Activated gamma-delta T cell (primary cell): ENCODE measurements around the gene ITPR1.

Source experiments
- DNase-seq: peaks from one replicate; lab custom pipeline; 2025; lab: John Stamatoyannopoulos, UW

ITPR1 gene

DNA sequence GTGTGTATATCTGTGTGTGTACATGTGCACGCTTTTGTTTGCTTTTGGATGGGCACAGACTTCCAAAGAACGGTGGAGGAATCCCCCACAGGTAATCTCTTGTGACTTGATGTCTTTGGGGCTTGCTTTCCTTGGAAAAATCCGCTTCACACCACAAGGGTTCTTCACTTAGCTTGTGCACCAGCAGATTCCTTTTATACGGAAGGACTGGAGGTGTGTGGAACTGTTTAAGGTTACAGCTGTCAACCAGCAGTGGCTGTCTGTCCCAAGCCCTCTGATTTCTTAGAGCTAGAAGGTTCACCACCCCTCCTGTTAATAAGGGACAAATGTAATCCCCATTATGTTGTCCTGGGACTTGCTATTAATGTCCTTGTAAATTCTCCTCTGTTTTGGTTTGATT, 193.5 kb downstream of the ITPR1 start:
- no peak for DNase-seq

GRCh38 chr3:4687167-4687566, 194.0 kb downstream of the ITPR1 start:
- DNase-seq = no peak

GRCh38 chr3:4687596-4687995, 194.4 kb downstream of the ITPR1 start:
- no peak for DNase-seq

- no peak for DNase-seq
Measured at GRCh38 chr3:4688411-4688810, 195.3 kb downstream of the ITPR1 start.

DNA sequence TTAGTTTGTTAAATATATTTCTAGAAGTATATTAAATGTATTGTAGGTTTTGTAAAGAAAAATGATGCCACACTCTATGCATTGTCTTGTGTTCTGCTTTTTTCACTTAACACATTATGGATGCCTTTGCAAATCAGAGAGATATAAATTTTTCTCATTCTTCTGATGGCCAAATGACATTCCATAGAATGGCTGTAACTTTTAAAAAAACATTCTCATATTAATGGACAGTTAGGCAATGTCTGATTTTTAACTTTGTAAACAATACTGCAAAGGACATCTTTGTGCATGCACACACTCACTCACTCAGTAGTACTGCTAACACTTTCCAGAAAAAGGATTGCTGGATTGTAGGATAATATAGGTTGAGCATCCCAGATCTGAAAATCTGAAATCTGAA, 195.9 kb downstream of the ITPR1 start:
- DNase-seq = no peak

DNA sequence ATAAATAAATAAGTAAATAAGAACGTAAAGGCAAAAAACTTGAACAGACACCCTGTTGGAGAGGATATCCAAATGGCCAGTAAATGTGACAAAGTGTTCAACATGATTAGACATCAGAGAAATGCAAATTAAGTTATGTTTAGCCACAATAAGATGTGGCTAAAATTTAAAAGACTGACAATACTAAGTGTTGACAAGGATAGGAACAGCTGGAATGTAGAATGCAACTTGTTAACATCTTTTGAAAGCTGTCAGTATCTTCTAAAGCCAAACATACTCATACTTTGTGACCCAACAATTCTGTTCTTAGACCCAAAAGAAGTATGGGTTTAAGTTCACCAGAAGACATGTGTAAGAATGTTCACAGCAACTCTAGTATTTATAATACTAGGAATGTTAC, 197.1 kb downstream of the ITPR1 start:
- no peak for DNase-seq

- no peak for DNase-seq
Measured at GRCh38 chr3:4693620-4694019, 200.5 kb downstream of the ITPR1 start.

- no peak for DNase-seq
Measured at GRCh38 chr3:4695846-4696245, 202.7 kb downstream of the ITPR1 start.

- no peak for DNase-seq
Measured at GRCh38 chr3:4696266-4696665, 203.1 kb downstream of the ITPR1 start.

- no peak for DNase-seq
Measured at GRCh38 chr3:4698125-4698821, 205.1 kb downstream of the ITPR1 start.

- no peak for DNase-seq
Measured at GRCh38 chr3:4703054-4703480, 209.9 kb downstream of the ITPR1 start.

GRCh38 chr3:4704552-4704951, 211.4 kb downstream of the ITPR1 start:
- DNase-seq = no peak

GRCh38 chr3:4707324-4707723, 214.2 kb downstream of the ITPR1 start:
- no peak for DNase-seq

DNA sequence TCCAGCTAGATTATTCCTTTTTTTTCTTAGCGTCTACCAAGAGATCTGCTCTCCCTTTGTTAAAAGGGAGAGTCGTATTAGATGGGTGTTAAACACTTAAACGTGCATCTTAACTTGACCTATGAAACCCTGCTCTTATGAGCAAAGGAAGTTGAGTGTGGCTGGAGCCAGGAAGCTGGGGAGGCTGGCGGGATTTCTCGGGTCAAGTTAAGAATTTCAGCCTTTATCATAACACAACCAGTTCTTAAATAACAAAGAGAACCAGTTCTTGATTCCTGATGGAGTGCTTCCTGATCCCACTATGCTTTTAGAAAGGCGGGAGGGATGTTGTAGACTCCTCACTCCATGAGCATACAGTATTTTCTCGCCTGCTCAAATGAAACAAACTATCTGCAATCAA, 215.1 kb downstream of the ITPR1 start:
- DNase-seq = no peak

DNA sequence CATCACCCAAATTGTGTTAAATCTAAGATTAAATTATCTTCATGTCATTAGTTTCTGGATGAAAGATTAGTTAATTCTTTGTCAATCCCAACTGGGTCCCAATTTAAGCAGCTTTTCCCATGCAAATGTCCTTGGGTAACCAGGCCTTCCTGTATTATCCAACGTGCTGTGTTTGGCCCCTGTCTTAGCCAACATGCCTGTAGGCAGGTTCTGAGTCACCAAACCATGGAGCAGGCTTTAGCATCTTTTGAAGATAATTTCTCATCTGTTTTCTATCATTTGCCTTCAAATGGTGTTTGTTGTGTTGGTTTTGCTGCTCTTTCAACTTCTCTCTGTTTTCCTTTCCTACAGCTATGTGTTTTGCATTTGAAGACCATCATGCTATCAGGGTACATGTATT, 216.2 kb downstream of the ITPR1 start:
- DNase-seq = no peak

GRCh38 chr3:4710191-4710590, 217.0 kb downstream of the ITPR1 start:
- DNase-seq = no peak

- DNase-seq = no peak
Measured at GRCh38 chr3:4711680-4711992, 218.5 kb downstream of the ITPR1 start.

DNA sequence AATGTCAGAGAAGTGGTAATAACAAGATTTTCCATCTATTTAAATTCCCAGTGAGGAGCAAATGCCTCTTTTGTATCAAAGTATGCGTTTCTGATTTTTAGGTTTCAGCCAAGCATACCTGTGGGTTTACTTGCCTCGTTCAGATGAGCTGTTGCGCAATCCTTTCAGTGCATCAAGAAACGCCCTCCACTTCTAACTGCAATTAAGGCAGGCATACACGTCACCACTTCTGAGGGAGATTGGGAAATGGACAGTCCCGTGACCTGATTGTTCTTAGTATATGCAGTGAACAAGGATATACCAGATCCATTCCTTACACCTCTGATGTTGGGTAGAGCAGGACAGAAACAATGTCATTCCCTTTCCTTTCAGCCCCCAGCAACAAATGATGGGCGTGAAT, 219.0 kb downstream of the ITPR1 start:
- DNase-seq = no peak

- DNase-seq = no peak
Measured at GRCh38 chr3:4714045-4714444, 220.9 kb downstream of the ITPR1 start.

DNA sequence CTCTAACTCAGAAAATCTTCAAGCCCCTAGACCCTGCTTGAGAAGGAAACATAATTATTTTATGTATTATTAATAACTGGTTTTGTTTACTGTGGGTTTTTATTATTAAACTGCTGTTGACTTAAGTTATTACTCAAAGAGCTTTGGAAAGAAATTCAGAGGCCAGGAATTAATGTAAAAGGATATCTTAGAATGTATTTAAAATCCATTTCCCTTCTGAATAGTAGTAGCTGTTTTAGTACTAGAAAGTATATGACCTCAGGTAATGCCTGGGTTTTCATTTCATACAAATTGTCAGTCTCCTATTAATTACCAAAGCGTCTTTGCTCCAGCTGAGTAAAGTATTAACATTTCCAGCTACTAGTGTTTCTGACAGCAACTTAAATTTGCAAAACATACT, 223.1 kb downstream of the ITPR1 start:
- no peak for DNase-seq

GRCh38 chr3:4716706-4717362, 223.7 kb downstream of the ITPR1 start:
- no peak for DNase-seq

- no peak for DNase-seq
Measured at GRCh38 chr3:4717363-4717740, 224.2 kb downstream of the ITPR1 start.

DNA sequence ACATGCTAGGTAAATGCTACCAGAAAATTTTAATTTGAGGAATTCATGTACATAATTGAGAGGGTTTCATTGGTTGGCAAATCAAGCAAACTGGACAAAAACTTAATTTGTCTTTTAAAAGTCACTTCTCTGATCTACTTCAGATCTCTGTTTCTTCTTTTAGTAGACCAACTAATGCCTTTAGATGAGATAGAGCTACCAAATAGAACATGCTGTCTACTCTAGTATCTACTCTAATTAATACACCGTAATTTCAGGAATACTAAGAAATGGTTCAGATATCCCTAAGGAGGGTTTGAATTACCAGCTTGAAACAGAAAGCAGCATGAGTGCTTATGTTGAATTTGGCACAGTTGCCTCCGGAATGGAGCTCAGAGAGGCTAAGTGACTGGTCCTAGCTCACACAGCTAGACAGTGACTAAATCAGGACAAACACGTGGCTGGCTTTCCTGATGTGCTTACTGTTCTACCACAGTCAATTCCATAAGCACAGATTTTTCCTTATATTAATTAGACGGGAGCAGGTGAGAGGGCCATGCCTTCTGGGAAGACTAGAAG, 225.1 kb downstream of the ITPR1 start:
- DNase-seq = no peak

DNA sequence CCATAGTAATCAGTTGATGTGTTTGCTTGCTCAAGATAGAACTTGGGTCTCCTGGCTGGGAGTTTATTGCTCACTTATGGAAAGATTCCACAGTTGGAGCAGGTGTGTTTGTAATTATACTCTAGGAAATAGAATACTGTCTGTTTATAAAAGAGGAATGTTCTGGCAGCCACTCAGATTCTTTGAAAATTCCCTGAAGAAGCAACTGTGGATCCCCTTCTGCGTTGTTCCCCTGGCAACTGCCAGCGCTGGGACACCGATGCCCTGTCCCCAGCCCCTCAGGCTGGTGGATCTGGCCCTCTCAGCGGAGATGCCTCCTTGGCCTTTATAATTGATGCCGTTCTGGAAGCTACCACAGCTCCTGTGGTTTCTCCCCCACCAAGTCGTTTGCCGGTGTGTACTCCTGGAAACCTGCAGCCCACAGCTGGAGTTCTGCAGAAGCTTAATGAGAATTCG, 225.9 kb downstream of the ITPR1 start:
- DNase-seq = no peak
